Lung microvascular endothelial cell (primary cell): Measurements from ENCODE around the gene C1QTNF5. TPM values are rescaled to one million over a fixed set of nuclear protein-coding genes. Genes with fewer than 3 reads are reported as not detected.

Source experiments
- DNase-seq, 2 donors: peaks; one replicate each; pipeline versions ENCODE4 v3.0.0 to v3.0.0-alpha.2; 2010; ENCODE audit warnings: low read depth in 2 of 2
- total RNA-seq: library from RNA; depleted of rRNA; stranded (reverse); fragments of >200 nt; gene quantifications from 2 replicates; pipeline ENCODE4 v1.2.1, GENCODE V29; 2014

Gene C1QTNF5
- total RNA-seq, 1 donor from 2014 or later: 93.1 TPM

DNA sequence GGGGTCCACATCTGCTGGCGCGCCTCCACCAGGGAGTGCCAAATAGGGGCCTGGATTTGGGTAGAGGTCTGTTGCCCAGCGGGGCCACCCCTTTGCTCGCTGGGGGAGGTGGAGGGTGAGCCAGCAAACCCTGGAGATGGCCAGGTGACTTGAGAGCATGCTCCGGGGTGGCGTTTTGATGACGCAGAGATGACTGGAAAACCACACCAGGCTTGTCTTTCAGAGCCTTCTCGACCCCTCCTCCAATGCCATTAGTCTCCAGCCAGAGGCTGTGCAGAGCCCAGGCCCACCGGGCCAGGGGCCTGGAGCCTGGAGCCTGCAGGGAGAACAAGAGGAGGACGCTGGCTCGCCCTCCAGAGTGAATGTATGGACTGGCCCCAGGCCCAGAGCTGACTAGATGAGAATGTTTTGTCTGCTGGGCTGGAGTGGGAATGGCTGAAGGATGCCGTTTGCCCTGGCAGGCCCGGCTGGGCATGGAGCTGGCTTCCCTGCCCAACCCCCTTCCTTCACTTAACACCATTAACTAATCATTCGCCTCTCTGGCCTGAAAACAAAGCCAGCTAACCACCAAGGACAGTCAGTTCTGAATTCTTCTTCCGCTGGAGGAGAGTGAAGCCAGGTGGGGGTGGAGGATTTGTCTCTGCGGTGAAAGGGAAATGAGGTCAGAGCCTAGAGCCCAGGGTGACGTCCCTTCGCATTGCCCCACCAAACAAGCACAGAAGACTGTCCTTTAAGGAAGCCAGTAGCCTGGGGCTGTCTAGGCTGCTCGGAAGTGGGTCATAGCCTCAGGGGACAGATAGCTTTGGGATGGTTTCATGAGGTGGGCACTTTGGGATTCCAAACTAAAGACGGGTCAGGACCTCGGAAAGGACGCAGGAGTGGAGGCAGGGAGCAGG is 22.2 kb downstream of the C1QTNF5 start:
- DNase-seq: peak in 1 of 2 donors; percentile 80

DNA sequence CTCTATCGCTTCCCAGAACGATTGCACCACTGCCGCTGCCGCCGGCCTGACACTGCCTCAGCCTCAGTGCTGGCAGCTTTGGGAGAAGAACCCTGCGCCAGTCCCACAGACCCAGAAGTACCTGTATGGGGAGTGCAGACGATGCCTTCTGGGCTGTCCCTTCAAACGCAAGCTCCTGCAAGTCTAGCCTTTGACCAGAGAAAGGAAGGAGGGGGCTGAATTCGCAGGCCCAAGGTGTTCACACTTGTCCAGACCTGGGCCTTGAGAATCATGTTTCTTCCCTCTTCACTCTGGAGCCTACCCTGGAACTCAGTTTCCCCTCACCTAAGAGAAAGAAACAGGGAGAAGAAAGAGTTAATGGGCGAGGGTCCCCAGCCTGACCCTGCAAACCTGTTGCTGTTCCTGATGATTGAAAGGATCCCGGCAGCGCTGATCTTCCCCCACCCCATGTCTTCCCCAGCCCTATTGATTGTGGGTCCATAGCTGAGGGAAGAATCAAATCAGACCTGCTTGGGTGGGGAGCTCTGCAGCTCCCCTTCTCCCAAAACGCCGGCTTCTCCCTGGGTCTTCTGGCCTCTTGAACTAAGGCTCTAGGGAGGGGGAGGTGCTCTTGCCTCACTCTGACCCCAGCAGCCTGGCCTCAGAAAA is 23.0 kb downstream of the C1QTNF5 start:
- peak in 1 of 2 donors; percentile 34 for DNase-seq

- DNase-seq: peak; percentile 62 to 76
Measured at GRCh38 chr11:119316729-119317591, 23.7 kb downstream of the C1QTNF5 start, which contains the start of gene MCAM. Gene MCAM (minus strand): TSS chr11:119317130. CDS start chr11:119317101, 29 bp downstream.

GRCh38 chr11:119316016-119316728 is 24.5 kb downstream of the C1QTNF5 start:
- DNase-seq: peak; percentile 34 to 55

DNA sequence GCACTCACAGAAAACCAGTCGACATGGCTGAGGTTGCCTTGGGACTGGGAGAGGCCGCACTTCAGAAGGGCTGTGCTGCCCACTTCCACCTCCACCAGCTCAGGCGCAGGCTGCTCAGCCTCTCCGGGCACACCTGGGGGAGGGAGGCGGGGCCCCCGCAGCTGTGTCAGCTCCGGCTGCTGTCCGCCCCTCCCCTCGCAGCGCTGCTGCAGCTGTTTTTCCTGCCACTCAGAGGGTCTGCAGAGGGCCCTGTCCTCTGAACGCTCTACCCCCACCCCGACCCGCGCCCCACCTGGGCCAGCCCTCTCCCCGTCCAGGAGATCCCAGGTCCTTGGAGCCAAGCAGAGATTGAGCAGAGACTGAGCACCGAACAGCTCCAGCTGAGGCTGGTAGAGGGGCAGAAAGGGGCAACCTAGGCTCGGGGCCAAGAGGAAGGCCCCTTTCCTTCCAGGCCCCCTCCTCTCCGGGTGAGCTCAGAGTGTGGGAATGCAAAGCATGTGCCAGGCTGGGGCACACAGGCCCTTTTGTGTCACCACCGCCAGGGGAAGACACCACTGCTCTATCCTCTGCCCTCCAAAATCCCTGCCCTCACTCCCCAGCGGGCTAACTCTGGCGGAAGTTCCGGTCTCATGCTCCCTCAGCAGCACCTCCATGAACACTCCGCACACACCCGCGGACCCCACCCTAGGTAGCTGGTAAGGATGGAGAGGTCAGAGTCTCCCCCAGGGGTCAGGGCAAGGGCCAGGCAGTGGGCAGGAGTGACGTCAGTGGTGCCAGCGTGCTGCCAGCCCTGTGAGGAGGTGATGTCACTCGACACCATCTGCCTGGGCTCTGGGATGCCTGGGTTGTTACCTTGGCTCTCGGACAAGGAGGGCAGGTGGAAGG is 25.3 kb downstream of the C1QTNF5 start:
- peak; percentile 41 to 46 for DNase-seq

- no peak for DNase-seq
Measured at GRCh38 chr11:119314726-119315125, 26.0 kb downstream of the C1QTNF5 start.

DNA sequence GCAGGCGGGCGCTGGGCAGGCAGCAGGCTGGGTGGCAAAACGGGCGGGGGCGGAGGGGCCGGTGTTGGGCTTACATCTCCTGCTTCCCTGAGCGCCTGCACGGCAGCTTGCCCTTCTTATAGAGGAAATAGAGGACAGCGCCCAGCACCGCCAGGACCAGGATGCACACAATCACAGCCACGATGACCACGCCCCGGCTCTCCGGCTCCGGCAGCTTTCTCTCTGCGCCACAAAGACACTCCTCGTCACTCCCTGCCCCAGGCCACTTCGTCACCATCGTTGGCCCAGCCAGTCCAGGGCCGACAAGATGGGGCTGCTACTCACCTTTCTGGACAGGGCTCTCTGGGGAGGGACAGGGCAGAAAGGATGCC is 30.0 kb downstream of the C1QTNF5 start:
- DNase-seq: no peak

GRCh38 chr11:119309953-119310681 is 30.6 kb downstream of the C1QTNF5 start:
- no peak for DNase-seq

GRCh38 chr11:119309411-119309810 is 31.3 kb downstream of the C1QTNF5 start:
- no peak for DNase-seq

DNA sequence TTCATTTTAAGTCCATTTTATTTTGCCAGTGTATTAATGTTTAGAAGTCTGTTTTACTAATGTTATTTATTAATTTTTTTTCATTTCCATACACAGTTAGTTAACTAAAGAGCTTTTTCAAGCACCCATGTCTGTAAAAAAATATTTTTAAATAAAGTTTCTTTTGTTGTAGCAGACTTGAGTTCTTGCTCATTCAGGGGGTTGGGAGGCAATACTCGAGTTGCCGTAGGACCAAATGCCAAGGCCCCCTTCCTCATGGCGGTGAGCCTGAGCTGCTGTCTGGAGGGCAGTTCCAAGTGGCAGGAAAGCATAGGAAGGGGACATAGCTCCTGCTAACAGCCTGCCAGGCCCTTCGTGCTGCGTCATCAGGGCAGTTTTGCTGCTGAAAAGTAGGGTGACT is 32.7 kb downstream of the C1QTNF5 start:
- DNase-seq: no peak

DNA sequence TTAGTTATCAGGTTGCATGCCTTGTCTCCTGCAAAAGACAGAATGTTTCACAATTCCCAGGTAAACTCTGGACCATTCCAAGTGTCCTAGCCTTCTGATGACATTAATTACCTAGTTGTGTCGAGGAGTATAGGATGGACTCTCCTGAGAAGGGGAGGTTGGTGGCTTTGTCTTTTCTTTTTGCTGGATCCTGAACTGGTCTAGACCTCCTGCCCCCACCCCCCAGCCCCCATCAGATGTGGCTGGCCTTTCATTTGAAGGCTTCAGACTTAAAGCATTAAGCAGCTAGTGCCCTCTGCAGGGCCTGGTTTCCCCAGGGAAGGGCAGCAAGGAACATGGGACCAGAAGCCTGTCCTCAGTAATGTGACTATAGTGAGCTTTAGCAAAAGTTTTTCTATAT is 33.5 kb downstream of the C1QTNF5 start:
- DNase-seq: peak in 1 of 2 donors; percentile 50

- DNase-seq: peak in 1 of 2 donors; percentile 66
Measured at GRCh38 chr11:119306373-119306890, 34.3 kb downstream of the C1QTNF5 start.

GRCh38 chr11:119305556-119306372 is 34.9 kb downstream of the C1QTNF5 start:
- DNase-seq: no peak

- no peak for DNase-seq
Measured at GRCh38 chr11:119303227-119303718, 37.4 kb downstream of the C1QTNF5 start.

- no peak for DNase-seq
Measured at GRCh38 chr11:119300198-119300964, 40.3 kb downstream of the C1QTNF5 start.

GRCh38 chr11:119299416-119299815 is 41.3 kb downstream of the C1QTNF5 start:
- DNase-seq: no peak

- DNase-seq: no peak
Measured at GRCh38 chr11:119298726-119299125, 42.0 kb downstream of the C1QTNF5 start.
